HEK293 (cell line): ENCODE data around the gene ZNF711.
"Not testable (repeated sequence)": the region's sequence is repeated elsewhere in the genome, so short reads cannot be mapped to it uniquely, and the experiment has no call there.

Experiments used
- BCL11A ChIP-seq: fragments of 450-650 bp; formaldehyde crosslinking; IDR thresholded peaks from 2 replicates; pipeline ENCODE4 v1.5.1; 2016; ENCODE audit warnings: low read depth, missing biosample characterization, missing genetic modification characterization
- CTCF ChIP-seq: fragments of 450-650 bp; formaldehyde crosslinking; IDR thresholded peaks from 2 replicates; pipeline ENCODE4 v1.5.1; 2016; ENCODE audit warnings: missing biosample characterization, missing genetic modification characterization
- RBAK ChIP-seq: fragments of 450-650 bp; formaldehyde crosslinking; IDR thresholded peaks from 2 replicates; pipeline ENCODE4 v1.5.1; 2016; ENCODE audit warnings: missing biosample characterization, missing genetic modification characterization
- TCF7L2 ChIP-seq: IDR thresholded peaks from 2 replicates; pipeline ENCODE4 v1.6.1; 2011; ENCODE audit warnings: low read depth, mild to moderate bottlenecking, inconsistent platforms, low read length, moderate library complexity, borderline replicate concordance
- YY1 ChIP-seq: fragments of 450-650 bp; formaldehyde crosslinking; IDR thresholded peaks from 2 replicates; pipeline ENCODE4 v1.5.1; 2018; ENCODE audit warnings: missing biosample characterization, missing genetic modification characterization
- ZNF174 ChIP-seq: fragments of 450-650 bp; formaldehyde crosslinking; IDR thresholded peaks from 2 replicates; pipeline ENCODE4 v1.5.0; 2017; ENCODE audit warnings: missing biosample characterization, mild to moderate bottlenecking, missing genetic modification characterization

- not testable (repeated sequence) for TF ChIP-seq BCL11A (tag by site-specific recombination); YY1 (tag by site-specific recombination); RBAK (tag by site-specific recombination); TCF7L2; CTCF (tag by site-specific recombination); ZNF174 (tag by site-specific recombination)
These were observed 41.5 kb downstream of the ZNF711 start for GRCh38 chrX:85285286-85285685.
